ENCODE data around the gene ZNF672.
"Not testable (repeated sequence)": the region's sequence is repeated elsewhere in the genome, so short reads cannot be mapped to it uniquely, and the experiment has no call there.

ZNF672 gene

GRCh38 chr1:248837781-248838356 is at the start of gene ZNF672:
ZNF672 (plus strand) TSS chr1:248838224; CDS start chr1:248847275, 9,051 bp downstream.
- peak; percentile 98 for DNase-seq (ENCODE audit: low read depth)

- no peak for DNase-seq (ENCODE audit: low read depth)
These were observed 49.7 kb upstream of the ZNF672 start for GRCh38 chr1:248788327-248788726.

- not testable (repeated sequence) for DNase-seq (ENCODE audit: low read depth)
These were observed 48.7 kb upstream of the ZNF672 start for GRCh38 chr1:248789337-248789736.

GRCh38 chr1:248790456-248790855 is 47.6 kb upstream of the ZNF672 start:
- no peak for DNase-seq (ENCODE audit: low read depth)

GRCh38 chr1:248791010-248791409 is 47.0 kb upstream of the ZNF672 start:
- no peak for DNase-seq (ENCODE audit: low read depth)

GRCh38 chr1:248792342-248792741 is 45.7 kb upstream of the ZNF672 start:
- no peak for DNase-seq (ENCODE audit: low read depth)

- DNase-seq (ENCODE audit: low read depth): no peak
These were observed 44.4 kb upstream of the ZNF672 start for GRCh38 chr1:248793592-248793991.

- not testable (repeated sequence) for DNase-seq (ENCODE audit: low read depth)
These were observed 43.4 kb upstream of the ZNF672 start for GRCh38 chr1:248794663-248795062.

- no peak for DNase-seq (ENCODE audit: low read depth)
These were observed 39.2 kb upstream of the ZNF672 start for GRCh38 chr1:248798791-248799190.

- no peak for DNase-seq (ENCODE audit: low read depth)
These were observed 37.6 kb upstream of the ZNF672 start for GRCh38 chr1:248800459-248800858.

- no peak for DNase-seq (ENCODE audit: low read depth)
These were observed 35.6 kb upstream of the ZNF672 start for GRCh38 chr1:248802454-248802853.

- not testable (repeated sequence) for DNase-seq (ENCODE audit: low read depth)
These were observed 34.5 kb upstream of the ZNF672 start for GRCh38 chr1:248803501-248803900.

- no peak for DNase-seq (ENCODE audit: low read depth)
These were observed 33.0 kb upstream of the ZNF672 start for GRCh38 chr1:248804771-248805681.

- DNase-seq (ENCODE audit: low read depth): no peak
These were observed 32.1 kb upstream of the ZNF672 start for GRCh38 chr1:248805876-248806275.

GRCh38 chr1:248807067-248807737 is 30.8 kb upstream of the ZNF672 start:
- DNase-seq (ENCODE audit: low read depth): no peak

- DNase-seq (ENCODE audit: low read depth): no peak
These were observed 29.1 kb upstream of the ZNF672 start for GRCh38 chr1:248808876-248809275.

- no peak for DNase-seq (ENCODE audit: low read depth)
These were observed 27.9 kb upstream of the ZNF672 start for GRCh38 chr1:248810000-248810726.

- DNase-seq (ENCODE audit: low read depth): no peak
These were observed 27.1 kb upstream of the ZNF672 start for GRCh38 chr1:248810727-248811513.

- DNase-seq (ENCODE audit: low read depth): no peak
These were observed 26.2 kb upstream of the ZNF672 start for GRCh38 chr1:248811514-248812490.
